ENCODE results near the gene FTL. TPM values are rescaled to one million over a fixed set of nuclear protein-coding genes. Genes with fewer than 3 reads are reported as not detected.
"Not testable (repeated sequence)": the region's sequence is repeated elsewhere in the genome, so short reads cannot be mapped to it uniquely, and the experiment has no call there.

The FTL gene
- total RNA-seq, 2 experiments from 2014 or later: 616 to 627 TPM

DNA sequence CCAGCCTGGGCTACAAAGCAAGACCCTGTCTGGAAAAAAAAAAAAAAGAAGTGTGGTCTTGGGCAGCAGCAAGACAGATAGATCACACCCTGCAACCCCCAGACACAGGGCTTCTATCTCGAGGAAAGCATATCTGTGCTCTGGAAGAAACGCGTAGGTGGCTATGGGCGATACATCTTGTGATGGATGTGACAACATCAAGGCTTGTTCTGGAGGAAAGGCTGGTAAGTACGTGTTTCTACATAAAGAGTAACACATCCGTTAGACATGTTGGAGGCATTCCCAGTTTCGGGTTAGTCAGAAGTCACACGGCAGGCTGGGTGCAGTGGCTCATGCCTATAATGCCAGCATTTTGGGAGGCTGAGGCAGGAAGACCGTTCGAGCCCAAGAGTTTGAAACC, 38.2 kb upstream of the FTL start:
- TF ChIP-seq CTCF (IDR thresholded peaks at IDR 0.05): no peak
- intact Hi-C loops (cut with DNase I, micrococcal nuclease): no loop called here
- Histone ChIP-seq H3K4me1 (ENCODE audit: insufficient read depth, low read length) (peaks cover 5% of the 10 kb centered on the region), H3K9me3 (ENCODE audit: control insufficient read depth in 1 of 2, insufficient read depth in 1 of 2, low read length in 2 of 2) (no peaks in the 10 kb centered on the region), H3K36me3 (ENCODE audit: insufficient read depth, low read length) (peaks cover 5% of the 10 kb centered on the region), H3K4me3 (ENCODE audit: low read length) (peak overlapping the region; percentile 25), H3K27me3 (ENCODE audit: control insufficient read depth in 1 of 2, insufficient read depth in 2 of 2, low read length in 2 of 2) (no peaks in the 10 kb centered on the region), H3K27ac (ENCODE audit: low read depth in 1 of 2, low read length in 2 of 2) (no peak overlapping the region)
- DNase-seq (peak in 5 of 14 experiments; percentile 10 to 40 (median 22)), ATAC-seq (ENCODE audit: poor library complexity) (peak; percentile 87)
- Mint-ChIP-seq H3K27ac (peak overlapping the region; percentile 73), H3K4me3 (peak overlapping the region; percentile 81), H3K27me3 (no peaks in the 10 kb centered on the region), H3K4me1 (ENCODE audit: low read depth) (peaks cover 10% of the 10 kb centered on the region), H3K9me3 (no peaks in the 10 kb centered on the region), H3K36me3 (ENCODE audit: low read depth) (peaks cover 10% of the 10 kb centered on the region)
- CTCF ChIA-PET: no interaction called here
- POLR2A ChIA-PET: no interaction called here

DNA sequence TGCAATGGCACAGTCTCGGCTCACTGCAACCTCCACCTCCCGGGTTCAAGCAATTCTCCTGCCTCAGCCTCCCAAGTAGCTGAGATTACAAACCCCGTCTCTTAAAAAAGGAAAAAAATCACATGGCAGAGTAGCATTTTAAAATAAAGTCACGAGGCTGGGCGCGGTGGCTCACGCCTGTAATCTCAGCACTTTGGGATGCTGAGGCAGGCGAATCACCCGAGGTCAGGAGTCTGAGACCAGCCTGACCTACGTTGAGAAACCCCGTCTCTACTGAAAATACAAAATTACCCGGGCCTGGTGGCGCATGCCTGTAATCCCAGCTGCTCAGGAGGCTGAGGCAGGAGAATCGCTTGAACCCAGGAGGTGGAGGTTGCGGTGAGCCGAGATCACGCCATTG, 37.4 kb upstream of the FTL start:
- H3K4me1 ChIP-seq (ENCODE audit: insufficient read depth, low read length); H3K4me3 ChIP-seq (ENCODE audit: low read length); H3K27me3 ChIP-seq (ENCODE audit: control insufficient read depth in 1 of 2, insufficient read depth in 2 of 2, low read length in 2 of 2); DNase-seq; H3K36me3 Mint-ChIP-seq (ENCODE audit: low read depth); H3K4me3 Mint-ChIP-seq; H3K27ac Mint-ChIP-seq; intact Hi-C loops (cut with DNase I, micrococcal nuclease); H3K9me3 ChIP-seq (ENCODE audit: control insufficient read depth in 1 of 2, insufficient read depth in 1 of 2, low read length in 2 of 2); H3K27ac ChIP-seq (ENCODE audit: low read depth in 1 of 2, low read length in 2 of 2); POLR2A ChIA-PET; H3K4me1 Mint-ChIP-seq (ENCODE audit: low read depth); H3K27me3 Mint-ChIP-seq; CTCF ChIA-PET; H3K36me3 ChIP-seq (ENCODE audit: insufficient read depth, low read length); ATAC-seq (ENCODE audit: poor library complexity); H3K9me3 Mint-ChIP-seq: not testable (repeated sequence)

DNA sequence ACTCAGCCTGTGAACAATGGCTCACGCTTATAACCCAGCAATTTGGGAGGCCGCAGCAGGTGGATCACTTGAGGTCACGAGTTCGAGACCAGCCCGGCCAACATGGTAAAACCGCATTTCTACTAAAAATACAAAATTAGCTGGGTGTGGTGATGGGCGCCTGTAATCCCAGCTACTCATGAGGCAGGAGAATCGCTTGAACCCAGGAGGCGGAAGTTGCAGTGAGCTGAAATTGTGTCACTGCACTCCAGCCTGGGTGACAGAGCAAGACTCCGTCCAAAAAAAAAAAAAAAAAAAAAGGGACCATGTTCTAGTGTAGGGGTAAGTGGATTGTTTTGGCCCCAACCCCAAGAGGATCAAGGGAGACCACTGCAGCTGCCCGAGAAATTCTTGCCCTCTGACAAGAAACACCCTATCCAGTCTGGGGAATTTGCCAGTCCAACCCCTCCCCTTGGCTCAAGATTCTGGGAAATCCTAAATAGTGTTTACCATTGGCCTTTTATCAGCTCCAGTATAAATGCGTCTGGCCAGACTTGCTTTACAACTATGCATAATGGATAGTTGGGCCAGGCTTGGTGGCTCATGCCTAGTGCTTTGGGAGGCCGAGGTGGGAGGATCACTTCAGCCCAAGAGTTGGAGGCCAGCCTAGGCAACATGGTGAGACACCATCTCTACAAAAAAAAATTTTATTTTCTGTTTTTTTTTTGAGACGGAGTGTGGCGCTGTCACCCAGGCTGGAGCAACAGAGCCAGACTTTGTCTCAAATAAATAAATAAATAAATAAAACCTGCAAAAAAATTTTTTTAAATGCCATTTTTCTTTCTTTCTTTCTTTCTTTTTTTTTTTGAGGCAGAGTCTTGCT, 36.7 kb upstream of the FTL start:
- Mint-ChIP-seq H3K4me1 (ENCODE audit: low read depth) (peaks cover 17% of the 10 kb centered on the region), H3K9me3 (no peaks in the 10 kb centered on the region), H3K4me3 (no peak overlapping the region), H3K36me3 (ENCODE audit: low read depth) (no peaks in the 10 kb centered on the region), H3K27me3 (no peaks in the 10 kb centered on the region), H3K27ac (no peak overlapping the region)
- Histone ChIP-seq H3K9me3 (ENCODE audit: control insufficient read depth in 1 of 2, insufficient read depth in 1 of 2, low read length in 2 of 2) (no peaks in the 10 kb centered on the region), H3K36me3 (ENCODE audit: insufficient read depth, low read length) (no peaks in the 10 kb centered on the region), H3K4me1 (ENCODE audit: insufficient read depth, low read length) (peaks cover 12% of the 10 kb centered on the region), H3K27ac (ENCODE audit: low read depth in 1 of 2, low read length in 2 of 2) (no peak overlapping the region), H3K27me3 (ENCODE audit: control insufficient read depth in 1 of 2, insufficient read depth in 2 of 2, low read length in 2 of 2) (no peaks in the 10 kb centered on the region), H3K4me3 (ENCODE audit: low read length) (no peak overlapping the region)
- intact Hi-C loops (cut with DNase I, micrococcal nuclease): no loop called here
- CTCF ChIA-PET: no interaction called here
- DNase-seq: no peak
- no peak for TF ChIP-seq CTCF (IDR thresholded peaks at IDR 0.05)
- no peak for ATAC-seq (ENCODE audit: poor library complexity)
- POLR2A ChIA-PET: no interaction called here

All from CD4-positive, alpha-beta T cell (primary cell).